Duodenal mucosa (tissue), 2 donors: ENCODE data around the gene TEF.
A peak's percentile ranks its signal among the peaks of the same experiment; 100 is the strongest.

ENCODE experiments used
- H3K27ac ChIP-seq: one replicate; pipeline ENCODE4 v1.7.0; 2013; ENCODE audit warnings: low read depth, low read length
- H3K27me3 ChIP-seq, 2 donors: one replicate each; pipeline ENCODE4 v1.7.0; 2013; ENCODE audit warnings: low read length in 2 of 2, control low read depth in 1 of 2; ENCODE audit not compliant: insufficient read depth in 2 of 2, control insufficient read depth in 1 of 2
- H3K36me3 ChIP-seq, 2 donors: one replicate each; pipeline ENCODE4 v1.7.0; 2013; ENCODE audit warnings: low read length in 2 of 2, control low read depth in 1 of 2; ENCODE audit not compliant: insufficient read depth in 2 of 2, control insufficient read depth in 1 of 2
- H3K4me1 ChIP-seq, 2 donors: one replicate each; pipeline ENCODE4 v1.7.0; 2013; ENCODE audit warnings: low read length in 2 of 2, control low read depth in 1 of 2; ENCODE audit not compliant: insufficient read depth in 2 of 2, control insufficient read depth in 1 of 2
- H3K4me3 ChIP-seq, 2 donors: one replicate each; pipeline ENCODE4 v1.7.0; 2013; ENCODE audit warnings: low read length in 2 of 2, low read depth in 1 of 2
- H3K9ac ChIP-seq, 2 donors: one replicate each; pipeline ENCODE4 v1.7.0; 2013; ENCODE audit warnings: low read length in 2 of 2, low read depth in 1 of 2
- H3K9me3 ChIP-seq, 2 donors: one replicate each; pipeline ENCODE4 v1.7.0; 2013; ENCODE audit warnings: low read length in 2 of 2, control low read depth in 1 of 2; ENCODE audit not compliant: control insufficient read depth in 1 of 2

The TEF gene

GRCh38 chr22:41446639-41447434 is 65.1 kb downstream of the TEF start, which contains the start of gene TOB2:
TSS of gene TOB2 (minus strand) at chr22:41446801. CDS start at chr22:41437345, 9,456 bp downstream.
- peak within 1 kb of the TSS; percentile 99 for H3K27ac ChIP-seq
- H3K9me3 ChIP-seq: no peaks in the 10 kb centered on the region
- H3K4me3 ChIP-seq: peak within 1 kb of the TSS; percentile 96 to 97
- H3K27me3 ChIP-seq: no peaks in the 10 kb centered on the region
- peaks cover 5 to 15% of the 10 kb centered on the region in 2 donors for H3K36me3 ChIP-seq
- H3K4me1 ChIP-seq: peaks cover 22 to 23% of the 10 kb centered on the region in 2 donors
- H3K9ac ChIP-seq: peak within 1 kb of the TSS; percentile 96 to 97

- Histone ChIP-seq H3K4me1 (peaks cover 17% of the 10 kb centered on the region in 2 donors), H3K9me3 (no peaks in the 10 kb centered on the region), H3K4me3 (peak overlapping the region; percentile 96 to 97), H3K36me3 (peaks cover 5 to 8% of the 10 kb centered on the region in 2 donors), H3K9ac (peak overlapping the region; percentile 96 to 97), H3K27ac (peak overlapping the region; percentile 99), H3K27me3 (no peaks in the 10 kb centered on the region)
Observed at GRCh38 chr22:41447435-41448188, 65.9 kb downstream of the TEF start.

GRCh38 chr22:41448189-41448808 is 66.6 kb downstream of the TEF start:
- no peaks in the 10 kb centered on the region for H3K9me3 ChIP-seq
- H3K27me3 ChIP-seq: no peaks in the 10 kb centered on the region
- peaks cover 11% of the 10 kb centered on the region in 2 donors for H3K4me1 ChIP-seq
- peak overlapping the region; percentile 96 to 97 for H3K4me3 ChIP-seq
- peak overlapping the region; percentile 96 to 97 for H3K9ac ChIP-seq
- peaks cover 0 to under 1% of the 10 kb centered on the region in 2 donors for H3K36me3 ChIP-seq
- peak overlapping the region; percentile 99 for H3K27ac ChIP-seq
